Gastroesophageal sphincter (tissue), 4 donors: ENCODE data around the gene MAN2B2. TPM values are rescaled to one million over a fixed set of nuclear protein-coding genes. Genes with fewer than 3 reads are reported as not detected.

Source experiments
- ATAC-seq: fragments of 150-250 bp; one replicate; pipeline ENCODE4 v1.9.1; 2016; ENCODE audit warnings: mild to moderate bottlenecking, moderate library complexity
- H3K27ac ChIP-seq, 4 donors: fragments of 200-600 bp; sonication (generic) in 3 of 4; 1 replicate in 3 of 4; 2 replicates in 1 of 4; pipeline ENCODE4 v1.5.1; 2016 to 2019
- H3K27me3 ChIP-seq: fragments of 200-600 bp; sonication (generic); one replicate; pipeline ENCODE4 v1.5.1; 2019
- H3K36me3 ChIP-seq, 2 donors: fragments of 200-600 bp; sonication (generic); one replicate each; pipeline ENCODE4 v1.5.1; 2019; ENCODE audit warnings: control low read depth in 1 of 2
- H3K4me1 ChIP-seq, 3 donors: fragments of 200-600 bp; sonication (generic); 1 replicate in 2 of 3; 2 replicates in 1 of 3; pipeline ENCODE4 v1.5.1; 2016 to 2019; ENCODE audit warnings: control low read depth in 2 of 3
- H3K4me3 ChIP-seq, 2 donors: fragments of 200-600 bp; sonication (generic); one replicate each; pipeline ENCODE4 v1.5.1; 2019; ENCODE audit warnings: mild to moderate bottlenecking in 1 of 2, moderate library complexity in 1 of 2
- H3K9me3 ChIP-seq, 3 donors: fragments of 200-600 bp; sonication (generic); one replicate each; pipeline ENCODE4 v1.5.1; 2017 to 2019; ENCODE audit warnings: control low read depth in 2 of 3
- CTCF ChIP-seq, 4 experiments: fragments of 200-600 bp in 2 of 4; fragments of 450-650 bp in 2 of 4; sonication (generic) in 1 of 4; IDR thresholded peaks; one replicate each; pipeline ENCODE4 v1.5.1; 2017 to 2019; ENCODE audit warnings: antibody characterized with exemption in 4 of 4, mild to moderate bottlenecking in 2 of 4, moderate library complexity in 2 of 4
- EP300 ChIP-seq: sonication (generic); formaldehyde crosslinking; IDR thresholded peaks from one replicate; pipeline ENCODE4 v1.6.1; 2017; ENCODE audit warnings: antibody characterized with exemption, mild to moderate bottlenecking
- POLR2A ChIP-seq, 2 donors: fragments of 450-650 bp; IDR thresholded peaks; one replicate each; pipeline ENCODE4 v1.6.1; 2017; ENCODE audit warnings: antibody characterized with exemption in 2 of 2, mild to moderate bottlenecking in 2 of 2, moderate library complexity in 1 of 2
- POLR2AphosphoS5 ChIP-seq: sonication (generic); formaldehyde crosslinking; IDR thresholded peaks from one replicate; pipeline ENCODE4 v1.6.1; 2017; ENCODE audit warnings: antibody characterized with exemption
- WGBS, 2 donors: methylation state at CpG; one replicate each; pipeline ENCODE4 v1.1.5; 2018; ENCODE audit warnings: low coverage in 1 of 2; 5-methylcytosine and 5-hydroxymethylcytosine counted together
- total RNA-seq, 4 donors: library from RNA; depleted of rRNA; stranded (reverse); fragments of >200 nt; gene quantifications; one replicate each; pipeline ENCODE4 v1.1.0, GENCODE V29; 2016

MAN2B2 gene
- total RNA-seq, 4 donors from 2014 or later = 20.3 to 39.3 (median 34.3) TPM

- Histone ChIP-seq H3K9me3 (no peaks in the 10 kb centered on the region), H3K27me3 (peaks cover 25% of the 10 kb centered on the region), H3K27ac (no peak overlapping the region), H3K4me1 (no peaks in the 10 kb centered on the region), H3K4me3 (no peak overlapping the region), H3K36me3 (no peaks in the 10 kb centered on the region)
- no peak for ATAC-seq
- WGBS, 2 donors = 54 to 60% methylated on average over 1 to 3 of the region's 26 CpGs
- TF ChIP-seq EP300 (no peak), CTCF (IDR thresholded peaks at IDR 0.05) (no peak), POLR2A (IDR thresholded peaks at IDR 0.05) (no peak), POLR2AphosphoS5 (no peak)
Observed at GRCh38 chr4:6527683-6528595, 47.0 kb upstream of the MAN2B2 start.

- Histone ChIP-seq H3K4me1 (no peaks in the 10 kb centered on the region), H3K9me3 (no peaks in the 10 kb centered on the region), H3K27ac (no peak overlapping the region), H3K4me3 (no peak overlapping the region), H3K36me3 (no peaks in the 10 kb centered on the region), H3K27me3 (peaks cover 27% of the 10 kb centered on the region)
- WGBS, 2 donors = no CpG with 5 or more reads among the region's 10 CpGs
- no peak for TF ChIP-seq CTCF (IDR thresholded peaks at IDR 0.05)
- TF ChIP-seq EP300 = no peak
- TF ChIP-seq POLR2A (IDR thresholded peaks at IDR 0.05) = no peak
- no peak for TF ChIP-seq POLR2AphosphoS5
- ATAC-seq = no peak
Observed at GRCh38 chr4:6529021-6529420, 46.0 kb upstream of the MAN2B2 start.

- ATAC-seq = no peak
- Histone ChIP-seq H3K9me3 (no peaks in the 10 kb centered on the region), H3K4me3 (no peak overlapping the region), H3K36me3 (no peaks in the 10 kb centered on the region), H3K27ac (no peak overlapping the region), H3K4me1 (no peaks in the 10 kb centered on the region), H3K27me3 (peaks cover 38% of the 10 kb centered on the region)
- 85 to 90% methylated on average over 2 to 4 of the region's 15 CpGs for WGBS, 2 donors
- TF ChIP-seq CTCF (IDR thresholded peaks at IDR 0.05) (no peak), POLR2AphosphoS5 (no peak), EP300 (no peak), POLR2A (IDR thresholded peaks at IDR 0.05) (no peak)
Observed at GRCh38 chr4:6530301-6530700, 44.7 kb upstream of the MAN2B2 start.

GRCh38 chr4:6530964-6531363 lies 44.0 kb upstream of the MAN2B2 start:
- H3K27ac ChIP-seq = no peak overlapping the region
- ATAC-seq = no peak
- H3K27me3 ChIP-seq = peaks cover 44% of the 10 kb centered on the region
- WGBS, 2 donors = 28 to 60% methylated on average over 1 to 2 of the region's 9 CpGs
- no peaks in the 10 kb centered on the region for H3K9me3 ChIP-seq
- no peak overlapping the region for H3K4me3 ChIP-seq
- H3K36me3 ChIP-seq = no peaks in the 10 kb centered on the region
- TF ChIP-seq EP300 (no peak), CTCF (IDR thresholded peaks at IDR 0.05) (no peak), POLR2AphosphoS5 (no peak), POLR2A (IDR thresholded peaks at IDR 0.05) (no peak)
- H3K4me1 ChIP-seq = no peaks in the 10 kb centered on the region

- H3K4me1 ChIP-seq = no peaks in the 10 kb centered on the region
- H3K27me3 ChIP-seq = peaks cover 52% of the 10 kb centered on the region
- TF ChIP-seq CTCF (IDR thresholded peaks at IDR 0.05) (no peak), EP300 (no peak)
- H3K4me3 ChIP-seq = no peak overlapping the region
- 100% methylated on average over 1 to 2 of the region's 3 CpGs for WGBS, 2 donors
- H3K9me3 ChIP-seq = no peaks in the 10 kb centered on the region
- no peaks in the 10 kb centered on the region for H3K36me3 ChIP-seq
- no peak overlapping the region for H3K27ac ChIP-seq
- no peak for ATAC-seq
Observed at GRCh38 chr4:6532102-6532501, 42.9 kb upstream of the MAN2B2 start.
